UCSD-AML1 (cell line): ENCODE results near the gene AUH.
"Not testable (repeated sequence)": the region's sequence is repeated elsewhere in the genome, so short reads cannot be mapped to it uniquely, and the experiment has no call there.

ENCODE experiments used
- DNase-seq: peaks from one replicate; lab custom pipeline; 2025; ENCODE audit not compliant: unreplicated experiment; lab: John Stamatoyannopoulos, UW

Gene AUH

GRCh38 chr9:91361291-91362050 lies at the start of gene AUH:
Gene AUH, minus strand, starts transcription at chr9:91361918. Its CDS starts 29 bp downstream, at chr9:91361889.
- DNase-seq = peak; percentile 90

GRCh38 chr9:91411096-91411771 lies 49.5 kb upstream of the AUH start:
- no peak for DNase-seq

GRCh38 chr9:91410161-91410560 lies 48.4 kb upstream of the AUH start:
- DNase-seq = no peak

GRCh38 chr9:91408475-91408874 lies 46.8 kb upstream of the AUH start:
- no peak for DNase-seq

- DNase-seq = no peak
These were observed 46.0 kb upstream of the AUH start for GRCh38 chr9:91407580-91408318.

- DNase-seq = no peak
These were observed 43.8 kb upstream of the AUH start for GRCh38 chr9:91405343-91406077.

GRCh38 chr9:91403665-91404543 lies 42.2 kb upstream of the AUH start:
- no peak for DNase-seq

- DNase-seq = no peak
These were observed 37.2 kb upstream of the AUH start for GRCh38 chr9:91398926-91399325.

- no peak for DNase-seq
These were observed 34.1 kb upstream of the AUH start for GRCh38 chr9:91395553-91396471.

GRCh38 chr9:91395106-91395552 lies 33.4 kb upstream of the AUH start:
- DNase-seq = no peak

- no peak for DNase-seq
These were observed 32.1 kb upstream of the AUH start for GRCh38 chr9:91393826-91394225.

GRCh38 chr9:91392435-91392834 lies 30.7 kb upstream of the AUH start:
- no peak for DNase-seq

- no peak for DNase-seq
These were observed 30.1 kb upstream of the AUH start for GRCh38 chr9:91391818-91392217.

- DNase-seq = no peak
These were observed 29.7 kb upstream of the AUH start for GRCh38 chr9:91391412-91391811.

GRCh38 chr9:91389686-91390085 lies 28.0 kb upstream of the AUH start:
- not testable (repeated sequence) for DNase-seq

- no peak for DNase-seq
These were observed 25.0 kb upstream of the AUH start for GRCh38 chr9:91386765-91387164.

- no peak for DNase-seq
These were observed 23.2 kb upstream of the AUH start for GRCh38 chr9:91384954-91385353.

- DNase-seq = no peak
These were observed 21.9 kb upstream of the AUH start for GRCh38 chr9:91383577-91383976.

- no peak for DNase-seq
These were observed 20.6 kb upstream of the AUH start for GRCh38 chr9:91382298-91382697.
